Cardiac muscle cell (in vitro differentiated cells and primary cell): ENCODE data around the gene TUBA1C. TPM values are rescaled to one million over a fixed set of nuclear protein-coding genes. Genes with fewer than 3 reads are reported as not detected.
"Not testable (repeated sequence)": the region's sequence is repeated elsewhere in the genome, so short reads cannot be mapped to it uniquely, and the experiment has no call there.

Source experiments
- DNase-seq, 2 donors: peaks; one replicate each; pipeline versions ENCODE4 v3.0.0 to v3.0.0-alpha.2; 2010 to 2017; ENCODE audit warnings: low read depth in 1 of 2, low spot score in 1 of 2
- H3K27ac ChIP-seq: fragments of 200-600 bp; sonication (generic); 2 replicates; pipeline ENCODE4 v1.5.1; 2016
- H3K27me3 ChIP-seq: fragments of 200-600 bp; sonication (generic); 2 replicates; pipeline ENCODE4 v1.6.0; 2016; ENCODE audit warnings: control low read depth
- H3K36me3 ChIP-seq: fragments of 200-600 bp; sonication (generic); 2 replicates; pipeline ENCODE4 v1.5.1; 2016; ENCODE audit warnings: control low read depth
- H3K4me1 ChIP-seq: fragments of 200-600 bp; sonication (generic); 2 replicates; pipeline ENCODE4 v1.8.1; 2017; ENCODE audit warnings: low read depth, mild to moderate bottlenecking, mixed run types
- H3K4me3 ChIP-seq: fragments of 200-600 bp; sonication (generic); 2 replicates; pipeline ENCODE4 v1.5.1; 2016; ENCODE audit warnings: mild to moderate bottlenecking
- H3K9me3 ChIP-seq: fragments of 200-600 bp; sonication (generic); 2 replicates; pipeline ENCODE4 v1.5.1; 2017; ENCODE audit warnings: low read depth, mild to moderate bottlenecking, control low read depth
- CTCF ChIP-seq: IDR thresholded peaks from 2 replicates; pipeline ENCODE4 v1.5.1; 2012; ENCODE audit warnings: low read depth, mild to moderate bottlenecking, low read length
- polyA plus RNA-seq: library from polyadenylated mRNA; unstranded; fragments of >200 nt; fragmentation: Nextera tagmentation; extraction: Ambion mirVana; gene quantifications from 2 replicates; pipeline ENCODE4 v1.2.1, GENCODE V29; 2016
- total RNA-seq: library from RNA; depleted of rRNA; stranded (reverse); fragments of >200 nt; gene quantifications from 2 replicates; pipeline ENCODE4 v1.2.3, GENCODE V29; 2016

The TUBA1C gene
- total and polyA plus RNA-seq, 2 experiments from 2014 or later, result 49.1 to 151 TPM

- DNase-seq, result peak in 1 of 2 donors; percentile 68
- H3K36me3 ChIP-seq, result no peaks in the 10 kb centered on the region
- no peaks in the 10 kb centered on the region for H3K27me3 ChIP-seq
- no peaks in the 10 kb centered on the region for H3K4me1 ChIP-seq
- no peak overlapping the region for H3K27ac ChIP-seq
- no peak overlapping the region for H3K4me3 ChIP-seq
- H3K9me3 ChIP-seq, result no peaks in the 10 kb centered on the region
- no peak for TF ChIP-seq CTCF
Observed at GRCh38 chr12:49244176-49244575, 20.7 kb upstream of the TUBA1C start.

GRCh38 chr12:49251357-49251756, 13.5 kb upstream of the TUBA1C start:
- Histone ChIP-seq H3K36me3 (no peaks in the 10 kb centered on the region), H3K9me3 (no peaks in the 10 kb centered on the region), H3K27me3 (no peaks in the 10 kb centered on the region), H3K27ac (no peak overlapping the region), H3K4me3 (no peak overlapping the region), H3K4me1 (no peaks in the 10 kb centered on the region)
- DNase-seq, result no peak
- no peak for TF ChIP-seq CTCF

GRCh38 chr12:49253033-49253623, 11.8 kb upstream of the TUBA1C start:
- H3K27ac ChIP-seq, result no peak overlapping the region
- no peaks in the 10 kb centered on the region for H3K36me3 ChIP-seq
- no peaks in the 10 kb centered on the region for H3K9me3 ChIP-seq
- no peak for DNase-seq
- no peaks in the 10 kb centered on the region for H3K4me1 ChIP-seq
- no peaks in the 10 kb centered on the region for H3K27me3 ChIP-seq
- no peak overlapping the region for H3K4me3 ChIP-seq
- TF ChIP-seq CTCF, result no peak

- not testable (repeated sequence) for H3K36me3 ChIP-seq, DNase-seq, H3K9me3 ChIP-seq, H3K4me1 ChIP-seq, H3K27me3 ChIP-seq, H3K4me3 ChIP-seq, H3K27ac ChIP-seq
Observed at GRCh38 chr12:49255456-49255855, 9.4 kb upstream of the TUBA1C start.

- no peak for DNase-seq
- no peak overlapping the region for H3K4me3 ChIP-seq
- no peaks in the 10 kb centered on the region for H3K4me1 ChIP-seq
- H3K27ac ChIP-seq, result no peak overlapping the region
- H3K9me3 ChIP-seq, result no peaks in the 10 kb centered on the region
- H3K36me3 ChIP-seq, result no peaks in the 10 kb centered on the region
- TF ChIP-seq CTCF, result no peak
- no peaks in the 10 kb centered on the region for H3K27me3 ChIP-seq
Observed at GRCh38 chr12:49255857-49256637, 8.8 kb upstream of the TUBA1C start.

- not testable (repeated sequence) for H3K4me1 ChIP-seq, H3K36me3 ChIP-seq, H3K27ac ChIP-seq, H3K9me3 ChIP-seq, DNase-seq, H3K4me3 ChIP-seq, H3K27me3 ChIP-seq
Observed at GRCh38 chr12:49257508-49258184, 7.2 kb upstream of the TUBA1C start.
